ENCODE measurements around the gene VSIG1.

DNA sequence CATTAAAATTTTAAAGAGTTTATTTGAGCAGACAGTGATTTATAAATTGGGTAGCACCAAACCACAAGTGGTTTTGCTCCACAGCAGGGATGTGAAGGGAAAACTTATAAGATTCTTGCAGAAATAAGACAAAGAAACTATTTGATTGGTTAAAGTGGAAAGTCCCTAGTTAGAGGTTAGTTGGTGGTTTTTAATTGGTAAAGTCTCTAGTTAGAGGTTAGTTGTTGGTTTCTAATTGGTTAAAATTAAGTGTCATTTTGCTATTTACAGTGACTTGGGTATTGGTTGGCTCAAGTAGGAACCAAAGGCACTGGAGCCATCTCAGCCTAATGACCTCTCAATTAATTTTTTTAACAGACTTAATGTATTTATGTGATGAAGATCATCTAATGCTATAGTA is 69.7 kb downstream of the VSIG1 start:
- TF ChIP-seq, protein P1, sequence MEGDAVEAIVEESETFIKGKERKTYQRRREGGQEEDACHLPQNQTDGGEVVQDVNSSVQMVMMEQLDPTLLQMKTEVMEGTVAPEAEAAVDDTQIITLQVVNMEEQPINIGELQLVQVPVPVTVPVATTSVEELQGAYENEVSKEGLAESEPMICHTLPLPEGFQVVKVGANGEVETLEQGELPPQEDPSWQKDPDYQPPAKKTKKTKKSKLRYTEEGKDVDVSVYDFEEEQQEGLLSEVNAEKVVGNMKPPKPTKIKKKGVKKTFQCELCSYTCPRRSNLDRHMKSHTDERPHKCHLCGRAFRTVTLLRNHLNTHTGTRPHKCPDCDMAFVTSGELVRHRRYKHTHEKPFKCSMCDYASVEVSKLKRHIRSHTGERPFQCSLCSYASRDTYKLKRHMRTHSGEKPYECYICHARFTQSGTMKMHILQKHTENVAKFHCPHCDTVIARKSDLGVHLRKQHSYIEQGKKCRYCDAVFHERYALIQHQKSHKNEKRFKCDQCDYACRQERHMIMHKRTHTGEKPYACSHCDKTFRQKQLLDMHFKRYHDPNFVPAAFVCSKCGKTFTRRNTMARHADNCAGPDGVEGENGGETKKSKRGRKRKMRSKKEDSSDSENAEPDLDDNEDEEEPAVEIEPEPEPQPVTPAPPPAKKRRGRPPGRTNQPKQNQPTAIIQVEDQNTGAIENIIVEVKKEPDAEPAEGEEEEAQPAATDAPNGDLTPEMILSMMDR (IDR thresholded peaks at IDR 0.05; ENCODE audit: low read length): no peak
- TF ChIP-seq EZH2 (IDR thresholded peaks at IDR 0.05; ENCODE audit: borderline replicate concordance, low read length): no peak
